ENCODE measurements around the gene TBC1D22A. TPM values are rescaled to one million over a fixed set of nuclear protein-coding genes. Genes with fewer than 3 reads are reported as not detected.

The TBC1D22A gene
- total RNA-seq, 1 donor from 2014 or later: 18.9 TPM

- DNase-seq (ENCODE audit: low spot score): no peak
- Mint-ChIP-seq H3K36me3 (ENCODE audit: low read depth) (peaks cover 1% of the 10 kb centered on the region), H3K4me3 (ENCODE audit: unreplicated experiment) (no peak overlapping the region), H3K27ac (ENCODE audit: unreplicated experiment) (peak overlapping the region; percentile 4), H3K9me3 (ENCODE audit: low read depth) (no peaks in the 10 kb centered on the region), H3K4me1 (ENCODE audit: low read depth) (peaks cover 14% of the 10 kb centered on the region), H3K27me3 (ENCODE audit: low read depth) (no peaks in the 10 kb centered on the region)
- no peak for TF ChIP-seq CTCF (IDR thresholded peaks at IDR 0.05)
Observed at GRCh38 chr22:46856661-46857060, 94.2 kb downstream of the TBC1D22A start.

GRCh38 chr22:46857142-46857884, 94.9 kb downstream of the TBC1D22A start:
- peak overlapping the region; percentile 88 for H3K27ac Mint-ChIP-seq (ENCODE audit: unreplicated experiment)
- peaks cover 1% of the 10 kb centered on the region for H3K36me3 Mint-ChIP-seq (ENCODE audit: low read depth)
- no peak for DNase-seq (ENCODE audit: low spot score)
- H3K27me3 Mint-ChIP-seq (ENCODE audit: low read depth): no peaks in the 10 kb centered on the region
- no peak overlapping the region for H3K4me3 Mint-ChIP-seq (ENCODE audit: unreplicated experiment)
- peaks cover 14% of the 10 kb centered on the region for H3K4me1 Mint-ChIP-seq (ENCODE audit: low read depth)
- H3K9me3 Mint-ChIP-seq (ENCODE audit: low read depth): no peaks in the 10 kb centered on the region
- TF ChIP-seq CTCF (IDR thresholded peaks at IDR 0.05): no peak

GRCh38 chr22:46857885-46858143, 95.4 kb downstream of the TBC1D22A start:
- H3K4me1 Mint-ChIP-seq (ENCODE audit: low read depth): peaks cover 14% of the 10 kb centered on the region
- no peak overlapping the region for H3K4me3 Mint-ChIP-seq (ENCODE audit: unreplicated experiment)
- no peak for TF ChIP-seq CTCF (IDR thresholded peaks at IDR 0.05)
- peaks cover 1% of the 10 kb centered on the region for H3K36me3 Mint-ChIP-seq (ENCODE audit: low read depth)
- H3K27ac Mint-ChIP-seq (ENCODE audit: unreplicated experiment): peak overlapping the region; percentile 88
- no peaks in the 10 kb centered on the region for H3K9me3 Mint-ChIP-seq (ENCODE audit: low read depth)
- no peak for DNase-seq (ENCODE audit: low spot score)
- H3K27me3 Mint-ChIP-seq (ENCODE audit: low read depth): no peaks in the 10 kb centered on the region

GRCh38 chr22:46858181-46858771, 95.8 kb downstream of the TBC1D22A start:
- Mint-ChIP-seq H3K36me3 (ENCODE audit: low read depth) (peaks cover 1% of the 10 kb centered on the region), H3K4me1 (ENCODE audit: low read depth) (peaks cover 14% of the 10 kb centered on the region), H3K9me3 (ENCODE audit: low read depth) (no peaks in the 10 kb centered on the region), H3K27me3 (ENCODE audit: low read depth) (no peaks in the 10 kb centered on the region), H3K27ac (ENCODE audit: unreplicated experiment) (peak overlapping the region; percentile 88), H3K4me3 (ENCODE audit: unreplicated experiment) (no peak overlapping the region)
- TF ChIP-seq CTCF (IDR thresholded peaks at IDR 0.05): no peak
- DNase-seq (ENCODE audit: low spot score): no peak

GRCh38 chr22:46860562-46860961, 98.1 kb downstream of the TBC1D22A start:
- peaks cover 14% of the 10 kb centered on the region for H3K4me1 Mint-ChIP-seq (ENCODE audit: low read depth)
- no peaks in the 10 kb centered on the region for H3K9me3 Mint-ChIP-seq (ENCODE audit: low read depth)
- H3K27ac Mint-ChIP-seq (ENCODE audit: unreplicated experiment): no peak overlapping the region
- no peak overlapping the region for H3K4me3 Mint-ChIP-seq (ENCODE audit: unreplicated experiment)
- H3K27me3 Mint-ChIP-seq (ENCODE audit: low read depth): no peaks in the 10 kb centered on the region
- no peaks in the 10 kb centered on the region for H3K36me3 Mint-ChIP-seq (ENCODE audit: low read depth)
- TF ChIP-seq CTCF (IDR thresholded peaks at IDR 0.05): no peak
- DNase-seq (ENCODE audit: low spot score): no peak
